ENCODE measurements around the gene TMEM140. TPM values are rescaled to one million over a fixed set of nuclear protein-coding genes. Genes with fewer than 3 reads are reported as not detected.

The TMEM140 gene
- total RNA-seq, 4 donors from 2014 or later, result 4.8 to 36.3 (median 28.9) TPM

DNA sequence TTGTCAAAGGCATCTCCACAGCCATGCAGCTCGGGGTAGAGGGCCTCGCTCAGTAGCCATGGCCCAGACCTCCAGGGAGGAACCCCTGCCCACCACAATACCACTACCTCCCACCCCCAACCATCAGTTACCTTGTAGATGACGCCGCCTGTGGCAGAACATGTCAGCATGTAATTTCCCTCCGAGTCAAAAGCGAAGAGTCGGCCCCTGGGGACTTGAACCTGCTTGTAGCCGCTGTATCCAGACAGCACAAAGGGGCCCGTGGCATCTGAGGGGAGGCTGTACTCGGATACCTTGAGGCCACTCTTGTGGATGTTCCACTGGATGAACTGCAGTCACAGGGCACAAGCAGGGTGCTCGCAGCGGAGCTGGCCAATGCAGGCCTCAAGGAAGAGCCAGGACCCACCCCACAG is 39.0 kb downstream of the TMEM140 start:
- intact Hi-C loops (cut with DNase I; ENCODE audit: low total_unique reads), result no loop called here
- in situ Hi-C loops (cut with MboI; ENCODE audit: low pct_ligation_motif_present in 1 of 4, low pct_unique_long_range_greater_than_20kb in 1 of 4, low sequenced_read_pairs in 3 of 4), result loop anchor here in 1 of 4 donors (25.0 kb wide), 1 partner anchor 525 kb away; no protein-coding TSS in a partner anchor
- Histone ChIP-seq H3K36me3 (peaks cover 0 to 23% (median 9%) of the 10 kb centered on the region in 4 donors), H3K4me1 (no peaks in the 10 kb centered on the region), H3K27me3 (no peaks in the 10 kb centered on the region), H3K9me3 (peaks cover 6 to 8% of the 10 kb centered on the region in 2 donors), H3K4me3 (no peak overlapping the region), H3K27ac (no peak overlapping the region)
- TF ChIP-seq EP300 (IDR thresholded peaks at IDR 0.05; ENCODE audit: low read depth), result no peak
- TF ChIP-seq, protein P1, sequence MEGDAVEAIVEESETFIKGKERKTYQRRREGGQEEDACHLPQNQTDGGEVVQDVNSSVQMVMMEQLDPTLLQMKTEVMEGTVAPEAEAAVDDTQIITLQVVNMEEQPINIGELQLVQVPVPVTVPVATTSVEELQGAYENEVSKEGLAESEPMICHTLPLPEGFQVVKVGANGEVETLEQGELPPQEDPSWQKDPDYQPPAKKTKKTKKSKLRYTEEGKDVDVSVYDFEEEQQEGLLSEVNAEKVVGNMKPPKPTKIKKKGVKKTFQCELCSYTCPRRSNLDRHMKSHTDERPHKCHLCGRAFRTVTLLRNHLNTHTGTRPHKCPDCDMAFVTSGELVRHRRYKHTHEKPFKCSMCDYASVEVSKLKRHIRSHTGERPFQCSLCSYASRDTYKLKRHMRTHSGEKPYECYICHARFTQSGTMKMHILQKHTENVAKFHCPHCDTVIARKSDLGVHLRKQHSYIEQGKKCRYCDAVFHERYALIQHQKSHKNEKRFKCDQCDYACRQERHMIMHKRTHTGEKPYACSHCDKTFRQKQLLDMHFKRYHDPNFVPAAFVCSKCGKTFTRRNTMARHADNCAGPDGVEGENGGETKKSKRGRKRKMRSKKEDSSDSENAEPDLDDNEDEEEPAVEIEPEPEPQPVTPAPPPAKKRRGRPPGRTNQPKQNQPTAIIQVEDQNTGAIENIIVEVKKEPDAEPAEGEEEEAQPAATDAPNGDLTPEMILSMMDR (IDR thresholded peaks at IDR 0.05), result no peak
- TF ChIP-seq POLR2AphosphoS5 (IDR thresholded peaks at IDR 0.05), result no peak
- TF ChIP-seq POLR2A (IDR thresholded peaks at IDR 0.05), result no peak
- WGBS, 2 donors (ENCODE audit: low coverage in 1 of 2), result 89% methylated on average over 12 of the region's 12 CpGs; no CpG with 5 or more reads in 1 of the 2 donors
- no peak for DNase-seq

DNA sequence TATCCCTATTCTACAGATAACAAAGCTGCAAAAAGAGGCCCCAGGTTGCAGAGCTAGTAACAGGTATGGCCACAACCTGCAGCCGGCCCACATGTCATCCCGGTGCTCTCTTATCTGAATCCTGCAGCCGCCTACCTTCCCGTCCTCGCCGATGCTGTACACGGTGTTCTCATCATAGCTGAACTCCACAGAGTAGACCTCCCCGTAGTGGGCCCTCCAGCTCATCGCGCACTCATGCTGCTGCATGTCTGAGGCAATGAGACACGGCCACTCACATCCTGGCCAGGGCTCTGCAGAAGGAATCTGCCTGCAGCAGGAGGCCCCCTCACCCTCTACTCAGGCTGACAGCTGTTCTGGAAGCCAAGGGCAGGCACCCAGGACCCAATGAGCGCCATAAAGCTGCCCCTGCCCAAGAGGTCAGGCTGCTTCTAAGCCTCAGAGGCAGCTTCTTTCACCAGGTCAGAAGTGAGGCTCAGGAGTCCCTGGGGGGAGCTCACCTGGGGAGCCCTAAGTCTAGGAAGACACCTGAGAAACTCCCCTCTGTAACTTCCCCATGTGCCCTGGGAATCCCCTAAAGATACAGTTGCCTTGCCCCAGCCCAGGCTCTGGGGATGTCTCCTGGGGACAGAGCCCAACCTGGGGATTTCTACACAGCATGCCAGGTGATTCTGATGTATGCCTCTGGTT is 40.6 kb downstream of the TMEM140 start:
- intact Hi-C loops (cut with DNase I; ENCODE audit: low total_unique reads) (no loop called here), in situ Hi-C loops (cut with MboI; ENCODE audit: low pct_ligation_motif_present in 1 of 4, low pct_unique_long_range_greater_than_20kb in 1 of 4, low sequenced_read_pairs in 3 of 4) (loop anchor here in 1 of 4 donors (25.0 kb wide), 1 partner anchor 526 kb away; no protein-coding TSS in a partner anchor)
- 97% methylated on average over 11 to 12 of the region's 12 CpGs for WGBS, 2 donors (ENCODE audit: low coverage in 1 of 2)
- no peaks in the 10 kb centered on the region for H3K4me1 ChIP-seq
- DNase-seq, result no peak
- no peak overlapping the region for H3K4me3 ChIP-seq
- no peaks in the 10 kb centered on the region for H3K9me3 ChIP-seq
- no peak overlapping the region for H3K27ac ChIP-seq
- no peaks in the 10 kb centered on the region for H3K27me3 ChIP-seq
- no peak for TF ChIP-seq POLR2A (IDR thresholded peaks at IDR 0.05)
- TF ChIP-seq POLR2AphosphoS5 (IDR thresholded peaks at IDR 0.05), result no peak
- no peak for TF ChIP-seq EP300 (IDR thresholded peaks at IDR 0.05; ENCODE audit: low read depth)
- peaks cover 0 to 34% (median 8%) of the 10 kb centered on the region in 4 donors for H3K36me3 ChIP-seq

DNA sequence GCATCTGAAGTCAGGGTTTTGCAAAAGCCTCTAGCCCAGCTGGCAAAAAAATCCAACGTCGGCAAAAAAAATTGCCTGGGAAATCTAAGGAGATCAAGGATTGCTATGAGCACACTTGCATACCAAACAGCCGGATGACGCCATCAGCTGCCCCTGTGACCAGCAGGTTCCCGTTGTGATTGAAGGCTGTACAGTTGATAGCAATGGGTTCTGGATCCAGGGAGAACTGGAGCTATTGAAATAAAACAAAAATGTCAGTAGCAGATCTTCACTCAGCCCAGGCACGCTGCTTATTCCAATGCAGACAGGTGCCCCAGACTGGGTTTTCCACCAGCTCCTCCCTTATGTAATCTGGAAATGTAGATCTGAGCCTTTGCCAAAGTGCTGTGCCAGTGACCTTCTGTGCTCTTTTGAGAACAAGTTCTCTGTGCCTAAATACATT is 41.4 kb downstream of the TMEM140 start:
- H3K27ac ChIP-seq, result no peak overlapping the region
- in situ Hi-C loops (cut with MboI; ENCODE audit: low pct_ligation_motif_present in 1 of 4, low pct_unique_long_range_greater_than_20kb in 1 of 4, low sequenced_read_pairs in 3 of 4), result loop anchor here in 1 of 4 donors (25.0 kb wide), 1 partner anchor 527 kb away; no protein-coding TSS in a partner anchor
- H3K4me1 ChIP-seq, result no peaks in the 10 kb centered on the region

DNA sequence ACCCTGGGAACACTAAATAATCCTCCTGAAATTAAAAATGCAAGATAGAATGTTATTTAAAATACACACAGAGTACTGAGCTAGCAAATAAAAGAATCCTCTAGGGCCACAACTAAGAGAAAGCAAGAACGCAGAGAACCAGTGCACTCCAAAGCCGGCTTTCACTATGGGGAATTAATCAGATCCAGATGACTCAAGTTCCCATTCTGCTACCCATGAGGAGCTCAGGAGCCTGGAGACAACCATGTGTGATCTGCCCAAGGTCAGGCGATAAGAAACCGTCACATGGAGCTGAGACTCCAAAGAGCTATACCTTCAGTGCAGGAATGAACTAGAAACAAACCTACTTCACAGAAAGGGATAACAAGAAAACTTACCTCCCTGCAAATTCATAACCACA is 42.1 kb downstream of the TMEM140 start:
- Histone ChIP-seq H3K4me1 (no peaks in the 10 kb centered on the region), H3K27me3 (no peaks in the 10 kb centered on the region), H3K27ac (no peak overlapping the region), H3K36me3 (peaks cover 0 to 34% (median 8%) of the 10 kb centered on the region in 4 donors), H3K9me3 (no peaks in the 10 kb centered on the region), H3K4me3 (no peak overlapping the region)
- intact Hi-C loops (cut with DNase I; ENCODE audit: low total_unique reads), result loop anchor here (10.0 kb wide), 1 partner anchor 1055 kb away; no protein-coding TSS in a partner anchor
- WGBS, 2 donors (ENCODE audit: low coverage in 1 of 2), result 72 to 97% methylated on average over 2 to 4 of the region's 4 CpGs
- TF ChIP-seq POLR2A (IDR thresholded peaks at IDR 0.05) (no peak), EP300 (IDR thresholded peaks at IDR 0.05; ENCODE audit: low read depth) (no peak)
- in situ Hi-C loops (cut with MboI; ENCODE audit: low pct_ligation_motif_present in 1 of 4, low pct_unique_long_range_greater_than_20kb in 1 of 4, low sequenced_read_pairs in 3 of 4), result loop anchor here in 1 of 4 donors (25.0 kb wide), 1 partner anchor 528 kb away; no protein-coding TSS in a partner anchor
- DNase-seq, result no peak

More for the DNA sequence above, 41.4 kb downstream of the TMEM140 start:
- Histone ChIP-seq H3K36me3 (peaks cover 0 to 34% (median 8%) of the 10 kb centered on the region in 4 donors), H3K9me3 (no peaks in the 10 kb centered on the region), H3K4me3 (no peak overlapping the region), H3K27me3 (no peaks in the 10 kb centered on the region)
- TF ChIP-seq, protein P1 (IDR thresholded peaks at IDR 0.05), result no peak
- no peak for TF ChIP-seq POLR2AphosphoS5 (IDR thresholded peaks at IDR 0.05)
- no peak for TF ChIP-seq POLR2A (IDR thresholded peaks at IDR 0.05)
- no peak for TF ChIP-seq EP300 (IDR thresholded peaks at IDR 0.05; ENCODE audit: low read depth)
- DNase-seq, result no peak
- 96% methylated on average over 6 of the region's 6 CpGs; no CpG with 5 or more reads in 1 of the 2 donors for WGBS, 2 donors (ENCODE audit: low coverage in 1 of 2)
- intact Hi-C loops (cut with DNase I; ENCODE audit: low total_unique reads), result no loop called here

DNA sequence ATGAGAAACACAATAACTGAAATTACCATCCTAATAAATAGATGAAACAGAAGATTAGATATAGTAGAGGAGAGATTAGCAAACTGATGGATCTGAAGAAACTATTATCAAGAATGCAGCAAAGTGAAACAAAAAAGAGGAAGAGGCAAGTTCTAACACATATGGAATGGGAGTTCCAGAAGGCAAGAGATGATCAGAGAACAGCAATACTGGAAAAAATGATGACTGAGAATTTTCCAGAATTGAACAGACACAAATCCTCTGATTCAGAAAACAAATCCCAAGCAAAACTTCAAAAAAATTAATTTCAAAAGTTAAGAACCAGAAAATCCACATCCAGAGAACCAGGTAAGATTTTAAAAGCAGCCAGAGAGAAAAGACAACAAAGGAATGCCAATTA is 42.8 kb downstream of the TMEM140 start:
- in situ Hi-C loops (cut with MboI; ENCODE audit: low pct_ligation_motif_present in 1 of 4, low pct_unique_long_range_greater_than_20kb in 1 of 4, low sequenced_read_pairs in 3 of 4) (loop anchor here in 1 of 4 donors (25.0 kb wide), 1 partner anchor 528 kb away; no protein-coding TSS in a partner anchor), intact Hi-C loops (cut with DNase I; ENCODE audit: low total_unique reads) (loop anchor here (10.0 kb wide), 1 partner anchor 1056 kb away; no protein-coding TSS in a partner anchor)
- TF ChIP-seq POLR2AphosphoS5 (IDR thresholded peaks at IDR 0.05) (no peak), EP300 (IDR thresholded peaks at IDR 0.05; ENCODE audit: low read depth) (no peak), POLR2A (IDR thresholded peaks at IDR 0.05) (no peak)
- TF ChIP-seq, protein P1 (IDR thresholded peaks at IDR 0.05), result no peak
- DNase-seq, result no peak
- Histone ChIP-seq H3K27ac (no peak overlapping the region), H3K36me3 (peaks cover 0 to 34% (median 9%) of the 10 kb centered on the region in 4 donors), H3K4me3 (no peak overlapping the region), H3K9me3 (no peaks in the 10 kb centered on the region), H3K4me1 (no peaks in the 10 kb centered on the region), H3K27me3 (no peaks in the 10 kb centered on the region)
